IMR-90 (cell line): ENCODE data around the gene EEF1E1.

Experiments used
- CTCF ChIP-seq: conservative IDR thresholded peaks from 2 replicates; pipeline ENCODE4 v1.5.1; 2012; ENCODE audit warnings: mild to moderate bottlenecking, low read depth, low read length, improper control_type of control experiment
- RAD21 ChIP-seq: IDR thresholded peaks from 2 replicates; pipeline ENCODE4 v1.6.1; 2012; ENCODE audit warnings: low read length, improper control_type of control experiment

- TF ChIP-seq CTCF (no peak), RAD21 (no peak)
These were observed 45.1 kb downstream of the EEF1E1 start for GRCh38 chr6:8057263-8057662.
